K562 (cell line): ENCODE results near the gene TNFRSF6B. TPM values are rescaled to one million over a fixed set of nuclear protein-coding genes. Genes with fewer than 3 reads are reported as not detected.
A peak's percentile ranks its signal among the peaks of the same experiment; 100 is the strongest.
"Not testable (repeated sequence)": the region's sequence is repeated elsewhere in the genome, so short reads cannot be mapped to it uniquely, and the experiment has no call there.

Experiments
- ATAC-seq: fragments of 200-7000 bp; cut with Tn5 transposase; 3 replicates; pipeline ENCODE4 v1.9.1; 2020; ENCODE audit warnings: moderate library complexity
- BruUV-seq: library from RNA; stranded (reverse); fragments of 400-500 nt; replicated peaks from 2 replicates; lab custom pipeline; 2021; lab: Mats Ljungman, UMichigan
- CTCF ChIA-PET: fragments of 300-600 bp; formaldehyde crosslinking; extraction: SDS; loops from one replicate; lab custom pipeline; 2021; ENCODE audit warnings: low intra/inter-chr PET ratio; lab: Yijun Ruan, JAX
- POLR2A ChIA-PET: fragments of 300-600, 350-650 bp; sonication (Branson Sonifier 250); formaldehyde crosslinking; extraction: SDS; loops from one replicate; lab custom pipeline; 2021; ENCODE audit warnings: antibody characterized with exemption, inconsistent platforms; lab: Yijun Ruan, JAX
- DNase-seq, 4 experiments: peaks; one replicate each; pipeline versions ENCODE4 v3.0.0 to v3.0.0-alpha.2; 2011 to 2018; ENCODE audit warnings: low spot score in 3 of 4, mixed read lengths in 3 of 4; ENCODE audit errors: extremely low read depth in 1 of 4
- FAIRE-seq: peaks from 2 replicates; lab custom pipeline; 2011; peaks lifted over from hg19 to GRCh38; lab: Jason Lieb, UNC
- H2AFZ ChIP-seq: 2 replicates; pipeline ENCODE4 v1.6.0; 2011; ENCODE audit warnings: low read depth, low read length, control low read depth, inconsistent platforms
- H3K27ac ChIP-seq: fragments of 200-600 bp; 3 replicates; pipeline ENCODE4 v1.8.0; 2011; ENCODE audit warnings: low read depth, mild to moderate bottlenecking, control low read depth, inconsistent platforms, low read length, moderate library complexity, mixed read lengths; ENCODE audit errors: extremely low read depth
- H3K27me3 ChIP-seq, 2 experiments: fragments of 300-600 bp in 1 of 2; 2 replicates in 1 of 2; 3 replicates in 1 of 2; pipeline versions ENCODE4 v1.6.0 to v1.8.0; 2011; ENCODE audit warnings: inconsistent platforms in 2 of 2, low read length in 2 of 2, mild to moderate bottlenecking in 1 of 2, mixed read lengths in 1 of 2, moderate library complexity in 1 of 2; ENCODE audit not compliant: control insufficient read depth in 2 of 2, insufficient read depth in 2 of 2
- H3K36me3 ChIP-seq: fragments of 300-600 bp; 3 replicates; pipeline ENCODE4 v1.8.0; 2011; ENCODE audit warnings: mild to moderate bottlenecking, low read length, inconsistent platforms; ENCODE audit not compliant: control insufficient read depth, insufficient read depth
- H3K4me1 ChIP-seq, 2 experiments: fragments of 200-600 bp in 1 of 2; replicated peaks in 1 of 2; 2 replicates in 1 of 2; 3 replicates in 1 of 2; pipeline versions ENCODE4 v1.5.1 to v1.8.0; 2011; ENCODE audit warnings: inconsistent platforms in 2 of 2, low read length in 2 of 2, mild to moderate bottlenecking in 1 of 2, mixed read lengths in 1 of 2, moderate library complexity in 1 of 2; ENCODE audit not compliant: control insufficient read depth in 2 of 2, insufficient read depth in 2 of 2
- H3K4me2 ChIP-seq: 2 replicates; pipeline ENCODE4 v1.6.1; 2011; ENCODE audit warnings: low read length, control low read depth, inconsistent platforms, mixed read lengths; ENCODE audit not compliant: insufficient read depth
- H3K4me3 ChIP-seq: fragments of 200-600 bp; sonication (generic), shearing (Covaris generic); 2 replicates; pipeline ENCODE4 v1.5.1; 2016; ENCODE audit warnings: control low read depth, inconsistent platforms
- H3K79me2 ChIP-seq: fragments of 200-600 bp; 3 replicates; pipeline ENCODE4 v1.8.0; 2011; ENCODE audit warnings: low read length, inconsistent platforms; ENCODE audit not compliant: control insufficient read depth, insufficient read depth
- H3K9ac ChIP-seq, 2 experiments: 2 replicates each; pipeline versions ENCODE4 v1.6.0 to v1.6.1; 2011; ENCODE audit warnings: low read depth in 2 of 2, low read length in 2 of 2, control low read depth in 1 of 2, inconsistent platforms in 1 of 2, mild to moderate bottlenecking in 1 of 2, mixed read lengths in 1 of 2; ENCODE audit not compliant: insufficient read depth in 1 of 2
- H3K9me1 ChIP-seq: one replicate; pipeline ENCODE4 v1.6.0; 2011; ENCODE audit warnings: inconsistent platforms, mild to moderate bottlenecking, low read length, moderate library complexity; ENCODE audit not compliant: control insufficient read depth, insufficient read depth
- H3K9me3 ChIP-seq: replicated peaks from 2 replicates; pipeline ENCODE4 v1.5.1; 2011; ENCODE audit warnings: low read depth, low read length, inconsistent platforms; ENCODE audit not compliant: control insufficient read depth, insufficient read depth
- H4K20me1 ChIP-seq: replicated peaks from 2 replicates; pipeline ENCODE4 v1.6.1; 2011; ENCODE audit warnings: low read length, inconsistent platforms, mixed read lengths; ENCODE audit not compliant: control insufficient read depth, insufficient read depth
- CEBPZ ChIP-seq: fragments of 150-350 bp; IDR thresholded peaks from 2 replicates; pipeline ENCODE4 v1.6.1; 2014; ENCODE audit warnings: low read depth, mild to moderate bottlenecking, low read length, borderline replicate concordance
- KLF13 ChIP-seq: fragments of 450-650 bp; IDR thresholded peaks from 2 replicates; pipeline ENCODE4 v1.6.1; 2016; ENCODE audit warnings: missing genetic modification characterization, low read depth, mild to moderate bottlenecking, missing compliant biosample characterization, moderate library complexity, borderline replicate concordance
- TFAP4 ChIP-seq: sonication (generic); formaldehyde crosslinking; IDR thresholded peaks from 2 replicates; pipeline ENCODE4 v1.8.0; 2022; ENCODE audit warnings: missing genetic modification reagents, mild to moderate bottlenecking, moderate library complexity, borderline replicate concordance
- WGBS: fragments of 100-300 bp; shearing (Covaris generic); methylation state at CpG from one replicate; pipeline ENCODE4 v1.1.6; 2016; ENCODE audit warnings: low coverage, mixed read lengths; ENCODE audit not compliant: insufficient coverage; ENCODE audit errors: missing lambda C conversion rate; 5-methylcytosine and 5-hydroxymethylcytosine counted together
- in situ Hi-C: fragments of 300-500 bp; cut with MboI; formaldehyde crosslinking; loops from 4 replicates; pipeline ENCODE4 v1.15.0; 2018; ENCODE audit warnings: inconsistent platforms, mixed read lengths
- intact Hi-C: fragments of 100-400 bp; cut with micrococcal nuclease; formaldehyde crosslinking; loops from 2 replicates; pipeline ENCODE4 v1.14.2; 2022
- polyA plus RNA-seq, 8 experiments: library from polyadenylated mRNA; depleted of rRNA in 4 of 8; stranded (reverse) in 5 of 8; unstranded in 3 of 8; fragments of >200 nt; fragmentation: Nextera tagmentation in 2 of 8; fragmentation: Illumina TruSeq in 1 of 8; extraction: Ambion mirVana in 2 of 8; extraction: Trizol in 1 of 8; gene quantifications; 2 replicates each; pipeline versions ENCODE4 v1.2.1 to v1.2.3, GENCODE V29; 2011 to 2014; ENCODE audit warnings: inconsistent platforms in 1 of 8, missing spikeins in 1 of 8
- total RNA-seq, 7 experiments: library from RNA; depleted of rRNA in 6 of 7; stranded (reverse); fragments of >200 nt in 6 of 7; fragmentation: Illumina TruSeq in 2 of 7; extraction: Trizol in 2 of 7; gene quantifications; 2 replicates each; pipeline versions ENCODE4 v1.2.1 to v1.2.3, GENCODE V29; 2011 to 2021; ENCODE audit warnings: low replicate concordance in 1 of 7

Gene TNFRSF6B
- total and polyA plus RNA-seq, 9 of the 15 experiments (the other 6 are each of a cell fraction or from before 2014, with no cell fraction given) = 0.10 to 3.5 (median 0.32) TPM; not detected in 6

GRCh38 chr20:63659370-63659769, 37.1 kb upstream of the TNFRSF6B start:
- Histone ChIP-seq H3K4me1 (peaks cover 19 to 49% of the 10 kb centered on the region in 2 experiments), H3K36me3 (peaks cover 50% of the 10 kb centered on the region; the same call in 2 of the 3 replicates), H3K9me1 (no peaks in the 10 kb centered on the region), H3K9ac (peak overlapping the region; percentile 89 to 100), H2AFZ (no peak overlapping the region), H4K20me1 (no peaks in the 10 kb centered on the region), H3K4me2 (peak overlapping the region; percentile 88), H3K9me3 (no peaks in the 10 kb centered on the region), H3K27ac (no peak overlapping the region), H3K27me3 (no peaks in the 10 kb centered on the region), H3K4me3 (peak overlapping the region; percentile 63), H3K79me2 (peaks cover 25% of the 10 kb centered on the region)
- no TSS peak for BruUV-seq
- ChIA-PET CTCF (no interaction called here), POLR2A (no interaction called here)
- peak in 1 of 4 experiments; percentile 42 for DNase-seq
- in situ Hi-C loops (no loop called here), intact Hi-C loops (loop anchor here (10.0 kb wide), 1 partner anchor 125 kb away; the partner anchor contains the start of gene PTK6)
- no peak for ATAC-seq
- TF ChIP-seq CEBPZ (no peak), TFAP4 (CRISPR knock-in tag) (0 out of 2 replicates have a peak, but pooled peaks have one; percentile 18), KLF13 (tag) (no peak)
- no peak for FAIRE-seq
- WGBS = 64% methylated on average over 9 of the region's 13 CpGs

GRCh38 chr20:63660174-63660573, 36.3 kb upstream of the TNFRSF6B start:
- H3K9ac ChIP-seq, H3K27me3 ChIP-seq, H4K20me1 ChIP-seq, intact Hi-C loops, CTCF ChIA-PET, H3K4me3 ChIP-seq, H3K9me3 ChIP-seq, H3K9me1 ChIP-seq, H3K27ac ChIP-seq, DNase-seq, POLR2A ChIA-PET, H3K4me2 ChIP-seq, FAIRE-seq, in situ Hi-C loops, ATAC-seq, H2AFZ ChIP-seq, BruUV-seq: not testable (repeated sequence)
- WGBS = 83% methylated on average over 10 of the region's 10 CpGs
- H3K4me1 ChIP-seq = peaks cover 18 to 53% of the 10 kb centered on the region in 2 experiments
- peaks cover 25% of the 10 kb centered on the region for H3K79me2 ChIP-seq
- H3K36me3 ChIP-seq = peaks cover 55% of the 10 kb centered on the region; the same call in 2 of the 3 replicates
